Measurements from ENCODE around the gene CNNM3. TPM values are rescaled to one million over a fixed set of nuclear protein-coding genes. Genes with fewer than 3 reads are reported as not detected.

The CNNM3 gene
- total RNA-seq (2022) (22.5 and 25.1 TPM in 2 replicates), Bru-seq, nascent RNA (percentile 60 among the genes with signal in this experiment), BruChase-seq, experiment 1, labeled RNA remaining after a 6-hour chase (percentile 69 among the genes with signal in this experiment), BruChase-seq, experiment 2, labeled RNA remaining after a 2-hour chase (percentile 69 among the genes with signal in this experiment)
- long read RNA-seq, transcript CNNM3-201 (8 exons, 3,447 nt) = major isoform, 15 of 30 reads
- long read RNA-seq, partial matches to known transcripts = 0 of 30 reads
- long read RNA-seq, other reads (novel, unspliced or antisense) = 15 of 30 reads

DNA sequence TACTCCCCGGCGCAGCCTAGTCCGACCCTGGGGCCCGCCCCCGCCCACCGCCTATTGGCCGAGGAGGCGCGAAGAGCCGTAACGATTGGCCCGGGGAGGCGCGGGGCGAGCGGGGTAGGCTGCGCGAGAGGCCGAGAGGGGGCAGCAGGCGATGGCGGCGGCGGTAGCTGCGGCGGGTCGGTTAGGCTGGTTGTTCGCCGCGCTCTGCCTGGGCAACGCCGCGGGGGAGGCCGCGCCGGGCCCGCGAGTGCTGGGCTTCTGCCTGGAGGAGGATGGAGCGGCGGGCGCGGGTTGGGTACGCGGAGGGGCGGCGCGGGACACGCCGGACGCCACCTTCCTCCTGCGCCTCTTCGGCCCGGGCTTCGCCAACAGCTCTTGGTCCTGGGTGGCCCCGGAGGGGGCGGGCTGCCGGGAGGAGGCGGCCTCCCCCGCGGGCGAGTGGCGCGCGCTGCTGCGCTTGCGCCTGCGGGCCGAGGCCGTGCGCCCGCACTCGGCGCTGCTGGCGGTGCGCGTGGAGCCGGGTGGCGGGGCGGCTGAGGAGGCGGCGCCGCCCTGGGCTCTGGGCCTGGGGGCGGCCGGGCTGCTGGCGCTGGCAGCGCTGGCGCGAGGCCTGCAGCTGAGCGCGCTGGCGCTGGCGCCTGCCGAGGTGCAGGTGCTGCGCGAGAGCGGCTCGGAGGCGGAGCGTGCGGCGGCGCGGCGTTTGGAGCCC, at the start of gene CNNM3:
CNNM3 (plus strand) TSS at position 142 of the 709 bp plus-strand sequence; CDS start at position 152, 10 bp downstream.
- BruUV-seq (replicated peaks) = no TSS peak
- peak within 1 kb of the TSS; percentile 52 for H3K27ac Mint-ChIP-seq (ENCODE audit: unreplicated experiment)
- intact Hi-C loops (cut with micrococcal nuclease; ENCODE audit: unreplicated experiment) = loop anchor here (5.0 to 10.0 kb wide), 3 partner anchors 54 to 261 kb away; partner anchors contain the start of genes CNNM4 and KANSL3
- peaks cover 54% of the 10 kb centered on the region for H3K36me3 Mint-ChIP-seq (ENCODE audit: insufficient read depth, unreplicated experiment)
- H3K4me1 Mint-ChIP-seq (ENCODE audit: low read depth, unreplicated experiment) = peaks cover 38% of the 10 kb centered on the region
- TF ChIP-seq, protein P1, sequence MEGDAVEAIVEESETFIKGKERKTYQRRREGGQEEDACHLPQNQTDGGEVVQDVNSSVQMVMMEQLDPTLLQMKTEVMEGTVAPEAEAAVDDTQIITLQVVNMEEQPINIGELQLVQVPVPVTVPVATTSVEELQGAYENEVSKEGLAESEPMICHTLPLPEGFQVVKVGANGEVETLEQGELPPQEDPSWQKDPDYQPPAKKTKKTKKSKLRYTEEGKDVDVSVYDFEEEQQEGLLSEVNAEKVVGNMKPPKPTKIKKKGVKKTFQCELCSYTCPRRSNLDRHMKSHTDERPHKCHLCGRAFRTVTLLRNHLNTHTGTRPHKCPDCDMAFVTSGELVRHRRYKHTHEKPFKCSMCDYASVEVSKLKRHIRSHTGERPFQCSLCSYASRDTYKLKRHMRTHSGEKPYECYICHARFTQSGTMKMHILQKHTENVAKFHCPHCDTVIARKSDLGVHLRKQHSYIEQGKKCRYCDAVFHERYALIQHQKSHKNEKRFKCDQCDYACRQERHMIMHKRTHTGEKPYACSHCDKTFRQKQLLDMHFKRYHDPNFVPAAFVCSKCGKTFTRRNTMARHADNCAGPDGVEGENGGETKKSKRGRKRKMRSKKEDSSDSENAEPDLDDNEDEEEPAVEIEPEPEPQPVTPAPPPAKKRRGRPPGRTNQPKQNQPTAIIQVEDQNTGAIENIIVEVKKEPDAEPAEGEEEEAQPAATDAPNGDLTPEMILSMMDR (IDR thresholded peaks at IDR 0.05; ENCODE audit: unreplicated experiment) = peak; percentile 65
- no peaks in the 10 kb centered on the region for H3K9me3 Mint-ChIP-seq (ENCODE audit: low read depth, unreplicated experiment)
- H3K4me3 Mint-ChIP-seq (ENCODE audit: low read depth, unreplicated experiment) = peak within 1 kb of the TSS; percentile 77
- peak; percentile 98 for DNase-seq
- H3K27me3 Mint-ChIP-seq (ENCODE audit: unreplicated experiment) = no peaks in the 10 kb centered on the region
- CTCF ChIA-PET = interaction anchor here (1.0 to 1.4 kb wide), 4 partner anchors 42 to 259 kb away, joined by 4 to 5 read pairs (median 4); partner anchors contain the start of gene ANKRD39

DNA sequence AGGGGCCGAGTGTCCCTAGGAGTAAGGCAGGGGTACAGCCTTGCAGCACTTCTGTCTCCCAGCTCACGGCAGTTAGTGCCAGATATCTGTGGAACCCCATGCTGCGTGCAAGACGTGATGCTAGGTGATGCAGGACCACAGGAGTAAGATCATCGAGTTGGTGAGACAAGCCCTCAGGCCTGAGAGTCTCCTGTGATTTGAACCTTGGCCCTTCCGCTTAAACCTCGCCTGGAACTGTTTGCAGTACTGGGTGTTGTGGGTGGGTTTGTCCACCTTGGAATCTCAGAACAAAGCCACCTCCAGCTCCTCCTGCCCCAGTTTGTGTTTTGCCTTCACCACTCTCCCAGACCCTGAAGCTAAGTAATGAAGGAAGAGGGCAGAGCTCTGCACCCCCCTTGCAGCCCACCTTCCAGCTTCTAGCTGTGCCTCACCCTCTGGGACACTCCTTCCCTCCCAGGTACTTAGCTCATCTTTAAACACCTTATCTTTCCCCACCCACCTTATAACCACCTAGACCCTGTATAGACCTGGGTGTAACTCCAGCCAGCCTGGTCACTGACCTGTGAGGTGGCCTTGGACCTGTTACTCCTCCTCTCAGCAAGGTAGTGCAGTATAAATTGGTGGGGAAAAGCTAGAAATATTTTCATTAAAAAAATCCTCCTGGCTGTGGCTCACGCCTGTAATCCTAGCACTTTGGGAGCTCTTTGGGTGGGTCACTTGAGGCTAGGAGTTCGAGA, 48.8 kb upstream of the CNNM3 start:
- H3K4me3 Mint-ChIP-seq (ENCODE audit: low read depth, unreplicated experiment) = no peak overlapping the region
- TF ChIP-seq, protein P1 (IDR thresholded peaks at IDR 0.05; ENCODE audit: unreplicated experiment) = no peak
- intact Hi-C loops (cut with micrococcal nuclease; ENCODE audit: unreplicated experiment) = no loop called here
- no peaks in the 10 kb centered on the region for H3K9me3 Mint-ChIP-seq (ENCODE audit: low read depth, unreplicated experiment)
- H3K27ac Mint-ChIP-seq (ENCODE audit: unreplicated experiment) = no peak overlapping the region
- BruUV-seq (replicated peaks) = no TSS peak
- peaks cover 33% of the 10 kb centered on the region for H3K4me1 Mint-ChIP-seq (ENCODE audit: low read depth, unreplicated experiment)
- CTCF ChIA-PET = interaction anchor here (0.5 to 1.0 kb wide), 2 partner anchors 12 to 129 kb away, joined by 3 read pairs; partner anchors contain the start of gene KANSL3
- H3K36me3 Mint-ChIP-seq (ENCODE audit: insufficient read depth, unreplicated experiment) = peaks cover 19% of the 10 kb centered on the region
- no peak for DNase-seq
- no peaks in the 10 kb centered on the region for H3K27me3 Mint-ChIP-seq (ENCODE audit: unreplicated experiment)

DNA sequence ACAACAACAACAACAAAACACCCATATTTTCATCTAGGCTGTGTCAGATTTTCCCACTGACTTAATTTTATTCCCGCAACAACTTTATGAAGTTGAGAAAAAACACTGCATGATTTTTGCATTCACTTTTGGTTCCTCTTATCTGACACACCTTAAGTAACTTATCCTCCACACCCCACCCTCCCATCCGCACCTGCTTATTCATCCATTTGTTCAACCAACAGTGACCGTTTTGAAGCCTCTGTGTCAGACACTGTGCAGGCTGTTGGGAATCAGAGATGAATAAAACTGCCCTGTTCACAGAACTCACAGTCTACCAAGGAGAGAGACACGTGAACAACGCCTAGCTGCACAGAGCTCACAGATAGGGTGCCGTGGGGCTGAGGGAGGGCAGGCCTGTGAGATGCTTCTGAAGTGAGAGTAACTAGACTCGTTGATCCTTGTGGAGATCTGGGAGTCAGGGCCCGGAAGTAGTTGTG, 47.9 kb upstream of the CNNM3 start:
- no peak overlapping the region for H3K4me3 Mint-ChIP-seq (ENCODE audit: low read depth, unreplicated experiment)
- intact Hi-C loops (cut with micrococcal nuclease; ENCODE audit: unreplicated experiment) = no loop called here
- no peaks in the 10 kb centered on the region for H3K9me3 Mint-ChIP-seq (ENCODE audit: low read depth, unreplicated experiment)
- H3K27ac Mint-ChIP-seq (ENCODE audit: unreplicated experiment) = no peak overlapping the region
- DNase-seq = no peak
- CTCF ChIA-PET = interaction anchor here (0.5 to 1.0 kb wide), 2 partner anchors 11 to 130 kb away, joined by 3 read pairs; partner anchors contain the start of gene KANSL3
- H3K36me3 Mint-ChIP-seq (ENCODE audit: insufficient read depth, unreplicated experiment) = peaks cover 13% of the 10 kb centered on the region
- BruUV-seq (replicated peaks) = no TSS peak
- TF ChIP-seq, protein P1 (IDR thresholded peaks at IDR 0.05; ENCODE audit: unreplicated experiment) = no peak
- H3K27me3 Mint-ChIP-seq (ENCODE audit: unreplicated experiment) = no peaks in the 10 kb centered on the region
- peaks cover 33% of the 10 kb centered on the region for H3K4me1 Mint-ChIP-seq (ENCODE audit: low read depth, unreplicated experiment)

GRCh38 chr2:96769814-96770213, 46.3 kb upstream of the CNNM3 start:
- Mint-ChIP-seq H3K4me3 (ENCODE audit: low read depth, unreplicated experiment) (no peak overlapping the region), H3K9me3 (ENCODE audit: low read depth, unreplicated experiment) (no peaks in the 10 kb centered on the region), H3K4me1 (ENCODE audit: low read depth, unreplicated experiment) (peaks cover 18% of the 10 kb centered on the region), H3K27me3 (ENCODE audit: unreplicated experiment) (no peaks in the 10 kb centered on the region), H3K27ac (ENCODE audit: unreplicated experiment) (no peak overlapping the region), H3K36me3 (ENCODE audit: insufficient read depth, unreplicated experiment) (peaks cover 7% of the 10 kb centered on the region)
- no TSS peak for BruUV-seq (replicated peaks)
- intact Hi-C loops (cut with micrococcal nuclease; ENCODE audit: unreplicated experiment) = no loop called here
- no peak for DNase-seq
- TF ChIP-seq, protein P1 (IDR thresholded peaks at IDR 0.05; ENCODE audit: unreplicated experiment) = no peak
- CTCF ChIA-PET = no interaction called here

Measured in Calu3 (cell line).